Ectodermal cell (in vitro differentiated cells): Measurements from ENCODE around the gene UPK1A.
A peak's percentile ranks its signal among the peaks of the same experiment; 100 is the strongest.

ENCODE experiments used
- H3K27ac ChIP-seq: 2 replicates; pipeline ENCODE4 v1.7.0; 2013; ENCODE audit warnings: mild to moderate bottlenecking, low read depth, low read length; ENCODE audit not compliant: insufficient read depth, poor library complexity, severe bottlenecking
- H3K27me3 ChIP-seq: 2 replicates; pipeline ENCODE4 v1.7.0; 2013; ENCODE audit warnings: mild to moderate bottlenecking, low read length; ENCODE audit not compliant: insufficient read depth, control insufficient read depth, poor library complexity, severe bottlenecking
- H3K36me3 ChIP-seq: one replicate; pipeline ENCODE4 v1.7.0; 2013; ENCODE audit warnings: low read length; ENCODE audit not compliant: control insufficient read depth, insufficient read depth
- H3K4me1 ChIP-seq: one replicate; pipeline ENCODE4 v1.7.0; 2013; ENCODE audit warnings: low read length; ENCODE audit not compliant: control insufficient read depth, insufficient read depth
- H3K4me3 ChIP-seq: 2 replicates; pipeline ENCODE4 v1.7.0; 2013; ENCODE audit warnings: low read depth, low read length, control low read depth; ENCODE audit not compliant: insufficient read depth
- H3K9me3 ChIP-seq: 2 replicates; pipeline ENCODE4 v1.7.0; 2013; ENCODE audit warnings: mild to moderate bottlenecking, low read length, moderate library complexity; ENCODE audit not compliant: control insufficient read depth
- WGBS, 2 experiments: methylation state at CpG; one replicate each; pipeline ENCODE4 v1.1.7; 2013; ENCODE audit warnings: missing lambda C conversion rate in 2 of 2; 5-methylcytosine and 5-hydroxymethylcytosine counted together

UPK1A gene

DNA sequence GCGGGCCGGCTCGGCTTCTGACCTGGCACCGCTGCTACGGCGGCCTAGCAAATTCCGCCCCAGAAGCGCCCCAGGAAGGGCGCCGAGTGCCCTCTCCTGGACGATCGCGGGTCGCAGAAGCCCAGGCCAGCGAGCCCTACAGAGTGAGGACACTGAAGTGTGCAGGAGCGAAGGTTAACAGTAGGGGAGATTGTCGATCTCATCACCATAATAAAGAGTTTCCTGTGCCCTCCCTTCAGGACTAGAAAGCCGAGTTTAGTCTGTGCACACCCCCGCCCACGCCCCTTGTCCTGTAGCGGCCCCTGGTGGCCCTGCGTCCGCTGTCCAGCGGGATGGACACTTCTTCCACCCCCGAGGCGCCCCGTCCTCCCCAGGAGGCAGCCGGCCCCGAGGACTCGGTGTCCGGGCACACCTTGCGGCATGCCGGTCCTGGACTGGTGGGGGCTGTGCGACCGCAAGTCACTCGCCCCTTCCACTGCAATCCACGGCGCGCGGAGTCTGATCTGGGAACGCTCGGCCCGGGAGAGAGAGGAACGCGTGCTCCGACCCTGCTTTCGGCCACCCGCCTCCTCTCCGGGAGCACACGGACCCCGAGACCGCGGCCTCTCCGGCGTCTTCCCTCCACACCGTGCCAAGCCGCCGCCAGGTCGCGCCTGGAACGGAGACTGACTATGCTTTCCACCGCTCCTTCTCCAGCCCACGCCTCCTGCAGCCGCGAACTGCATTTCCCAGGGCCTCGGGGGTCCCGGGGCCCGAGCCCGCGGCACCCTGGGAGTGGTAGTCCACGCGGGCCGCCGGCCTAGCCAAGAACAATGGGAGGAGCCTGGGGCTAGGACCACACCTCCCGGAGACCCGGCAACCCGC is 50.7 kb downstream of the UPK1A start:
- Histone ChIP-seq H3K9me3 (no peaks in the 10 kb centered on the region), H3K36me3 (peaks cover 6% of the 10 kb centered on the region), H3K27me3 (peaks cover 29% of the 10 kb centered on the region), H3K4me1 (peaks cover 27% of the 10 kb centered on the region), H3K27ac (peak overlapping the region; percentile 87), H3K4me3 (peak overlapping the region; percentile 66)
- 0% methylated on average over 77 of the region's 77 CpGs for WGBS, 2 experiments

DNA sequence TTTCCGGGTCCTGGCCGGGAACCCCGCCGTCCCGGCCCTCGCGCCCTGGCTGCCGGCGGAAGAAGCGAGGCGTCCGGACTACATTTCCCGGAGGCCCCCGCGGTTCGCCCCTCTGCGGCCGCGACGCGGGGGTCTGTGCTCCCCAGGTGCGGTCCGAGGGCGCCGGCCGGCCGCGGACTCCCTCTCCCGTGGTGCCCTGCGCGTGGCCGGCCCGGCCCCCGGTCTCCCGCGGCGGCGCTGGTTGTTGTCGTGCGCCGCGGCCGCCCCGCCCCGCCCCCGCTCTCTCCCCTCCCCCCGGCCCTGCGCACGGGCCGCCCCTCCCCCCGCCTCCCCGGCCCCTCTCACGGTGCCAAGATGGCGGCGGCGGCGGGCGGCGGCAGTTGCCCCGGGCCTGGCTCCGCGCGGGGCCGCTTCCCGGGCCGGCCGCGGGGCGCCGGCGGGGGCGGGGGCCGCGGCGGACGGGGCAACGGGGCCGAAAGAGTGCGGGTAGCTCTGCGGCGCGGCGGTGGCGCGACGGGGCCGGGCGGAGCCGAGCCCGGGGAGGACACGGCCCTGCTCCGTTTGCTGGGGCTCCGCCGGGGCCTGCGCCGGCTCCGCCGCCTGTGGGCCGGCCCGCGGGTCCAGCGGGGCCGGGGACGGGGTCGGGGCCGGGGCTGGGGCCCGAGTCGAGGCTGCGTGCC is 51.5 kb downstream of the UPK1A start, which contains the start of gene KMT2B:
KMT2B (plus strand) TSS at position 339 of the 680 bp plus-strand sequence; CDS start at position 355, 16 bp downstream.
- Histone ChIP-seq H3K4me3 (peak within 1 kb of the TSS; percentile 70), H3K27ac (peak within 1 kb of the TSS; percentile 87), H3K36me3 (peaks cover 13% of the 10 kb centered on the region), H3K9me3 (no peaks in the 10 kb centered on the region), H3K27me3 (peaks cover 29% of the 10 kb centered on the region), H3K4me1 (peaks cover 27% of the 10 kb centered on the region)
- WGBS, 2 experiments, result 0% methylated on average over 99 to 107 of the region's 109 CpGs

DNA sequence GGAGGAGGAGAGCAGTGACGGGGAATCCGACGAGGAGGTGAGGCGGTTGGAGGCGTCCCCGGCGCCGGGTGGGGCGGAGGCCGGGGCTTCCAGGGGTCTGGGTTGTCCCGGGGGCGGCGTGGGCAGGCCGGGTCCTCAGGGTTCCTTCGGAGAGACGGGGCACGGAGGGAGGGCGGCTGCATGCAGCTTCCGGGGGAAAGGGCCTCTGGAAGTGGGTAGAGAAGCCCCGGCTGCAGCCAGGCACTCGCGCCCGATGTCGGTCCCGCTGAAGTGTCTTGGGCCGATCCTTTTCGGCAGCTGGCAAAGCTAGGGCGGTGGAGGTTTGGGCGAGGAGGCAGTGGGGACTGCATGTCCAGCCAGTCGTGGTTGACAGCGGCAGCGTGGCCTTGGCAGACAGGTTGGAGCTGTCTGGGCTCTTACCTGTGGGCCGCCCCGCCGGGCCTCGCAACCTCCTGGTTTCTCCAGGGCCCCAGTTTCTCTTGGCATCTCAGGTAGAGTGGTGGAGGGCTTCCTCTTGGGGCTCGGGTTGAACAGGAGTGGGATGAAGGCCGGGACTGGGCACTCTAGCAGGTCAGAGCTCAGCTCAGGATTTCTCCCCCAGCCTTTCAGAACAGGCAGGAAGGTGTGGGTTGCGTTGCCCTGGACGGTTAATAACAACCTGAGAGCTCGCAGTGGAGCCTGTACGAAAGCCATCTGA is 52.2 kb downstream of the UPK1A start:
- WGBS, 2 experiments, result 4% methylated on average over 42 of the region's 42 CpGs
- no peak overlapping the region for H3K27ac ChIP-seq
- H3K27me3 ChIP-seq, result peaks cover 23% of the 10 kb centered on the region

DNA sequence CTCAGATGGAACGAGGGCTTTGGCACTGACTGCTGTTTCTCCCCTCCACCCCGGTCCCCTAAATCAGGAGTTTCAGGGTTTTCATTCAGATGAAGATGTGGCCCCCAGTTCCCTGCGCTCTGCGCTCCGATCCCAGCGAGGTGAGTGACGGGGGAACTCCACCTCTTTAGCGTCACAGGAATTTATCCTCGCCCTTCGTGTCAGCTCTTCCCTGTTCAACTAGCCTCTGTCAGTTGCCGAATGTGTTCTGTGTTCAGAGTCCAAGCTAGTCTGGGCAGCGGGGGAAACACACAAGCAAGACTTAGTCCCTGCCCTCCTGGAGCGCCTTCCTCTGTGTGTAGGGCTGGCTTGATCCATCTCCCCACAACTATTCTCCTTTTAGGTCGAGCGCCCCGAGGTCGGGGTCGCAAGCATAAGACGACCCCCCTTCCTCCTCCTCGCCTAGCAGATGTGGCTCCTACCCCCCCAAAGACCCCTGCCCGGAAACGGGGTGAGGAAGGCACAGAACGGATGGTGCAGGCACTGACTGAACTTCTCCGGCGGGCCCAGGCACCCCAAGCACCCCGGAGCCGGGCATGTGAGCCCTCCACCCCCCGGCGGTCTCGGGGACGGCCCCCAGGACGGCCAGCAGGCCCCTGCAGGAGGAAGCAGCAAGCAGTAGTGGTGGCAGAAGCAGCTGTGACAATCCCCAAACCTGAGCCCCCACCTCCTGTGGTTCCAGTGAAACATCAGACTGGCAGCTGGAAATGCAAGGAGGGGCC is 53.3 kb downstream of the UPK1A start:
- H3K4me1 ChIP-seq, result peaks cover 22% of the 10 kb centered on the region

More for the DNA sequence above, 52.2 kb downstream of the UPK1A start:
- peaks cover 27% of the 10 kb centered on the region for H3K4me1 ChIP-seq
- H3K36me3 ChIP-seq, result peaks cover 20% of the 10 kb centered on the region
- peak overlapping the region; percentile 70 for H3K4me3 ChIP-seq
- no peaks in the 10 kb centered on the region for H3K9me3 ChIP-seq

DNA sequence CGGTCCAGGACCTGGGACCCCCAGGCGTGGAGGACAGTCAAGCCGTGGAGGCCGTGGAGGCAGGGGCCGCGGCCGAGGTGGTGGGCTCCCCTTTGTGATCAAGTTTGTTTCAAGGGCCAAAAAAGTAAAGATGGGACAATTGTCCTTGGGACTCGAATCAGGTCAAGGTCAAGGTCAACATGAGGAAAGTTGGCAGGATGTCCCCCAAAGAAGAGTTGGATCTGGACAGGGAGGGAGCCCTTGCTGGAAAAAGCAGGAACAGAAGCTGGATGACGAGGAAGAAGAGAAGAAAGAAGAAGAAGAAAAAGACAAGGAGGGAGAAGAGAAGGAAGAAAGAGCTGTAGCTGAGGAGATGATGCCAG is 53.8 kb downstream of the UPK1A start:
- Histone ChIP-seq H3K36me3 (peaks cover 35% of the 10 kb centered on the region), H3K4me3 (no peak overlapping the region), H3K27me3 (peaks cover 9% of the 10 kb centered on the region), H3K4me1 (peaks cover 17% of the 10 kb centered on the region), H3K9me3 (no peaks in the 10 kb centered on the region), H3K27ac (no peak overlapping the region)
- 94 to 98% methylated on average over 9 of the region's 9 CpGs for WGBS, 2 experiments

More for the DNA sequence above, 53.3 kb downstream of the UPK1A start:
- no peak overlapping the region for H3K27ac ChIP-seq
- no peaks in the 10 kb centered on the region for H3K9me3 ChIP-seq
- peaks cover 15% of the 10 kb centered on the region for H3K27me3 ChIP-seq
- H3K36me3 ChIP-seq, result peaks cover 30% of the 10 kb centered on the region
- H3K4me3 ChIP-seq, result peak overlapping the region; percentile 70
- 93 to 94% methylated on average over 32 of the region's 32 CpGs for WGBS, 2 experiments

DNA sequence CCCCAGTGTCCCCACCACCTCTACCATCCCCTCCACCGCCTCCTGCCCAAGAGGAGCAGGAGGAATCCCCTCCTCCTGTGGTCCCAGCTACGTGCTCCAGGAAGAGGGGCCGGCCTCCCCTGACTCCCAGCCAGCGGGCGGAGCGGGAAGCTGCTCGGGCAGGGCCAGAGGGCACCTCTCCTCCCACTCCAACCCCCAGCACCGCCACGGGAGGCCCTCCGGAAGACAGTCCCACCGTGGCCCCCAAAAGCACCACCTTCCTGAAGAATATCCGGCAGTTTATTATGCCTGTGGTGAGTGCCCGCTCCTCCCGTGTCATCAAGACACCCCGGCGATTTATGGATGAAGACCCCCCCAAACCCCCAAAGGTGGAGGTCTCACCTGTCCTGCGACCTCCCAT is 54.3 kb downstream of the UPK1A start:
- 93 to 95% methylated on average over 17 of the region's 17 CpGs for WGBS, 2 experiments
- H3K9me3 ChIP-seq, result no peaks in the 10 kb centered on the region
- H3K27ac ChIP-seq, result no peak overlapping the region
- no peak overlapping the region for H3K4me3 ChIP-seq
- peaks cover 40% of the 10 kb centered on the region for H3K36me3 ChIP-seq
- H3K27me3 ChIP-seq, result peaks cover 4% of the 10 kb centered on the region
- peaks cover 12% of the 10 kb centered on the region for H3K4me1 ChIP-seq

DNA sequence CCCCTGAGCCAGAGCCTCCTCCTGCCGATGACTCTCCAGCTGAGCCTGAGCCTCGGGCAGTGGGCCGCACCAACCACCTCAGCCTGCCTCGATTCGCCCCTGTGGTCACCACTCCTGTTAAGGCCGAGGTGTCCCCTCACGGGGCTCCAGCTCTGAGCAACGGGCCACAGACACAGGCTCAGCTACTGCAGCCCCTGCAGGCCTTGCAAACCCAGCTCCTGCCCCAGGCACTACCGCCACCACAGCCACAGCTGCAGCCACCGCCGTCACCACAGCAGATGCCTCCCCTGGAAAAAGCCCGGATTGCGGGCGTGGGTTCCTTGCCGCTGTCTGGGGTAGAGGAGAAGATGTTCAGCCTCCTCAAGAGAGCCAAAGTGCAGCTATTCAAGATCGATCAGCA is 55.1 kb downstream of the UPK1A start:
- WGBS, 2 experiments, result 97 to 98% methylated on average over 16 of the region's 16 CpGs
- no peaks in the 10 kb centered on the region for H3K9me3 ChIP-seq
- peaks cover 7% of the 10 kb centered on the region for H3K4me1 ChIP-seq
- H3K4me3 ChIP-seq, result no peak overlapping the region
- no peak overlapping the region for H3K27ac ChIP-seq
- peaks cover 44% of the 10 kb centered on the region for H3K36me3 ChIP-seq
- H3K27me3 ChIP-seq, result no peaks in the 10 kb centered on the region

DNA sequence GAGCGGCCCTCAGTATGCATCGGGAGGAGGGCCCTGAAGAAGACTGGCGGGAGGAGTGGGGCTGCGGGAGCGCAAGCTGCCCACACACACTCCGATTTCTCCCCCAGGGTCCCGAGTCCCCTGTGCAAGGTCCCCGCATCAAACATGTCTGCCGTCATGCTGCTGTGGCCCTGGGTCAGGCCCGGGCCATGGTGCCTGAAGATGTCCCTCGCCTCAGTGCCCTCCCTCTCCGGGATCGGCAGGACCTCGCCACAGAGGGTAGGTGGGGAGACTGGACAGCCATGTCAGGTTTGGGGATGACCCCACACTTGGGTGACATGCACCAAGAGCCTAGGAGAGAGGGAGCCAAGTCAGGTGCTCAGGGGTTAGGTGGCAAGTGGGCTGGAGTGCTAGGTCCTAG is 56.1 kb downstream of the UPK1A start:
- Histone ChIP-seq H3K4me1 (peaks cover 7% of the 10 kb centered on the region), H3K36me3 (peaks cover 48% of the 10 kb centered on the region), H3K27me3 (no peaks in the 10 kb centered on the region), H3K4me3 (no peak overlapping the region), H3K27ac (no peak overlapping the region), H3K9me3 (no peaks in the 10 kb centered on the region)
- WGBS, 2 experiments, result 97% methylated on average over 14 of the region's 14 CpGs

DNA sequence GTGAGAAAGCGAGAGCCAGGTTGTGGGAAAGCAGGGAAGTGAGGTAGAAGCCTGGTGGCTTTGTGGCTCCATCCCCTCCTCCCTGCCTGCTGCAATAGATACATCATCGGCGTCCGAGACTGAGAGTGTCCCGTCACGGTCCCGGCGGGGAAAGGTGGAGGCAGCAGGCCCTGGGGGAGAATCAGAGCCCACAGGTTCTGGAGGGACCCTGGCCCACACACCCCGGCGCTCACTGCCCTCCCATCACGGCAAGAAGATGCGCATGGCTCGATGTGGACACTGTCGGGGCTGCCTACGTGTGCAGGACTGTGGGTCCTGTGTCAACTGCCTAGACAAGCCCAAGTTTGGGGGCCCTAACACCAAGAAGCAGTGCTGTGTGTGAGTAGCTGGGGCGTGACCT is 56.6 kb downstream of the UPK1A start:
- Histone ChIP-seq H3K9me3 (no peaks in the 10 kb centered on the region), H3K4me1 (peaks cover 7% of the 10 kb centered on the region), H3K27ac (no peak overlapping the region), H3K27me3 (no peaks in the 10 kb centered on the region), H3K4me3 (no peak overlapping the region), H3K36me3 (peaks cover 52% of the 10 kb centered on the region)
- WGBS, 2 experiments, result 96 to 97% methylated on average over 16 of the region's 16 CpGs
